Right lung (tissue), 10 donors: ENCODE measurements around the gene ITGB5. TPM values are rescaled to one million over a fixed set of nuclear protein-coding genes. Genes with fewer than 3 reads are reported as not detected.

Source experiments
- DNase-seq, 2 donors: peaks; one replicate each; pipeline ENCODE4 v3.0.0-alpha.2; 2013
- long read RNA-seq, 8 donors: transcript quantifications; one replicate each; lab custom pipeline, GENCODE V29; 2026
- polyA plus RNA-seq, 5 donors: library from polyadenylated mRNA; unstranded; fragments of 120-200 nt; gene quantifications; one replicate each; pipeline versions ENCODE4 v1.2.1 to v1.2.3, GENCODE V29; 2013; ENCODE audit warnings: inconsistent platforms in 1 of 5, low replicate concordance in 1 of 5; ENCODE audit not compliant: insufficient read length in 5 of 5, insufficient read depth in 1 of 5

Gene ITGB5
- 10 to 100 TPM; 45.8 to 65.5 (median 58.0) TPM for polyA plus RNA-seq
- long read RNA-seq, donor 1, full-length matches to known transcripts = 5 of 5 reads
- long read RNA-seq, donor 1, partial matches to known transcripts = 0 of 5 reads
- long read RNA-seq, donor 1, other reads (novel, unspliced or antisense) = 0 of 5 reads
- long read RNA-seq, donor 2, full-length matches to known transcripts = 6 of 18 reads
- long read RNA-seq, donor 2, partial matches to known transcripts = 12 of 18 reads
- long read RNA-seq, donor 2, other reads (novel, unspliced or antisense) = 0 of 18 reads
- long read RNA-seq, donor 3, full-length matches to known transcripts = 3 of 3 reads
- long read RNA-seq, donor 3, partial matches to known transcripts = 0 of 3 reads
- long read RNA-seq, donor 3, other reads (novel, unspliced or antisense) = 0 of 3 reads
- long read RNA-seq, donor 4, full-length matches to known transcripts = 5 of 5 reads
- long read RNA-seq, donor 4, partial matches to known transcripts = 0 of 5 reads
- long read RNA-seq, donor 4, other reads (novel, unspliced or antisense) = 0 of 5 reads
- long read RNA-seq, donor 5, full-length matches to known transcripts = 4 of 4 reads
- long read RNA-seq, donor 5, partial matches to known transcripts = 0 of 4 reads
- long read RNA-seq, donor 5, other reads (novel, unspliced or antisense) = 0 of 4 reads
- long read RNA-seq, donor 6, full-length matches to known transcripts = 5 of 5 reads
- long read RNA-seq, donor 6, partial matches to known transcripts = 0 of 5 reads
- long read RNA-seq, donor 6, other reads (novel, unspliced or antisense) = 0 of 5 reads
- long read RNA-seq, donor 7, full-length matches to known transcripts = 7 of 7 reads
- long read RNA-seq, donor 7, partial matches to known transcripts = 0 of 7 reads
- long read RNA-seq, donor 7, other reads (novel, unspliced or antisense) = 0 of 7 reads
- long read RNA-seq, donor 8, full-length matches to known transcripts = 4 of 4 reads
- long read RNA-seq, donor 8, partial matches to known transcripts = 0 of 4 reads
- long read RNA-seq, donor 8, other reads (novel, unspliced or antisense) = 0 of 4 reads

GRCh38 chr3:124887177-124887931, at the start of gene ITGB5:
Gene ITGB5, minus strand, starts transcription at chr3:124887365. Its CDS starts 365 bp downstream, at chr3:124887000.
- DNase-seq = peak; percentile 68 to 73

GRCh38 chr3:124935794-124936542, 48.8 kb upstream of the ITGB5 start:
- no peak for DNase-seq

- DNase-seq = no peak
Measured at GRCh38 chr3:124935264-124935663, 48.1 kb upstream of the ITGB5 start.

GRCh38 chr3:124934577-124934976, 47.4 kb upstream of the ITGB5 start, which contains the start of gene MUC13:
Gene MUC13, minus strand, starts transcription at chr3:124934751. Its CDS starts 39 bp downstream, at chr3:124934712.
- no peak for DNase-seq

- peak; percentile 27 to 35 for DNase-seq
Measured at GRCh38 chr3:124928333-124929202, 41.4 kb upstream of the ITGB5 start.

DNA sequence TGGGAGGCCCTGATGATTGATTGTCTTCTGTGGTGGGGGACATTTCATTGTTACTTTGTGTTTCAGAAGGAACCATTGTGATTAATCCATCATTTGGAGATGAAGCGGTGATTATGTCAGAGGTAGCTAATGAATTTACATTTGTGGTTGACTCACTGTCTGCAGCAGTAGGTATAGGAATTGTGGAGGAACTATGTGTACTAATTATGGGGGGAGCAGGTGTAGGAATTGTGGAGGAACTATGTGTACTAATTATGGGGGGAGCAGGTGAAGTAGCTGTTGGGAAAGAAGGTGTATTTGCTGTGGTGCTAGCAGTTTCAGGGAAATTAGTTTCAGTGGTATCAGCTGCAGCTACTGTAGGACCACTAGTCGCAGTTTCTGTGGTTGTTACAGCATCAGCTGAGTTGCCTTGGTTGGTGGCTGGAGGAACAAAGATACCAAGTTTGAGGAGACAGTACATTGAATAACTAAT, 40.4 kb upstream of the ITGB5 start:
- DNase-seq = no peak

- DNase-seq = no peak
Measured at GRCh38 chr3:124926426-124927101, 39.4 kb upstream of the ITGB5 start.

- no peak for DNase-seq
Measured at GRCh38 chr3:124924741-124925140, 37.6 kb upstream of the ITGB5 start.

GRCh38 chr3:124923833-124924232, 36.7 kb upstream of the ITGB5 start:
- no peak for DNase-seq

DNA sequence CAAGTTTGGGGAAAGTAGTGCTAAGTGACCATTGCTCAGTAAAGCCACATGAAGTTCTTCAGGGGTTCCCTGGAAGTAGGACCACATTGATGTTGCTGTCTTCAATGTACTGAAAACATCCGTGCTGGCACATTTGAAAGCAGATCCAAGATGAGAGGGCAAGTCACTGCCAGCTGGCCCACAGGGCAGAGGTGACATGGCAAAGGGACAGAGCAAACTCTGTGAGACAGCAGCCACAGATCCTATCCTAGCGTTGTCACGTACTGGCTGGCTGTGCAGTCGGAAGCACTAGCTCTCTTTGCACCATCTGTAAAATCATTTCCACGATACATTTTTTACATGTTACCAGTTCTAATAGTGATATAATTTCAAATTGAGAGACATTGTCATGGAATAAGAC, 33.6 kb upstream of the ITGB5 start:
- DNase-seq = no peak

DNA sequence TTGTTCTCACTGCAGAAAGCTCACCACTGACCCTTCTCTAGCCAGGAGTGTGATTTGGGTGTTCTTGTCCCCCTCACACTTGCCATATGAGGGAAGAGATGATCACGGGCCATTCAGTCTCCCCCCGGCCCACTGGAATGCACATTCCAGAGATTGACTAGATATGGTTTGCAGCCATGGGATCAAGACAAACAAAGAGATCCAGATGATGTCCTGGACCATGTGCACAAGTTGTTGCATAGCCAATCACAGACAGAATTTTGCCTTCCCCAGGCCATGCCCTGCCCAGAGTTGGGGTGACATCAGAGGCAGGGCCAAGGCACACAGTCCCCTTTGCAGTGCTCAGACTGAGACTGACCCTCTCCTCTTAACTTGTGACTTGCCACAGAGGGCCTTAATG, 32.6 kb upstream of the ITGB5 start:
- no peak for DNase-seq

GRCh38 chr3:124918524-124918923, 31.4 kb upstream of the ITGB5 start:
- no peak for DNase-seq

GRCh38 chr3:124916837-124917409, 29.8 kb upstream of the ITGB5 start:
- peak; percentile 10 to 17 for DNase-seq

- DNase-seq = no peak
Measured at GRCh38 chr3:124915254-124915653, 28.1 kb upstream of the ITGB5 start.

- no peak for DNase-seq
Measured at GRCh38 chr3:124907957-124908356, 20.8 kb upstream of the ITGB5 start.

- no peak for DNase-seq
Measured at GRCh38 chr3:124904835-124905492, 17.8 kb upstream of the ITGB5 start.

- no peak for DNase-seq
Measured at GRCh38 chr3:124903896-124904834, 17.0 kb upstream of the ITGB5 start.
